Measurements from ENCODE around the gene RXFP1.

The RXFP1 gene

DNA sequence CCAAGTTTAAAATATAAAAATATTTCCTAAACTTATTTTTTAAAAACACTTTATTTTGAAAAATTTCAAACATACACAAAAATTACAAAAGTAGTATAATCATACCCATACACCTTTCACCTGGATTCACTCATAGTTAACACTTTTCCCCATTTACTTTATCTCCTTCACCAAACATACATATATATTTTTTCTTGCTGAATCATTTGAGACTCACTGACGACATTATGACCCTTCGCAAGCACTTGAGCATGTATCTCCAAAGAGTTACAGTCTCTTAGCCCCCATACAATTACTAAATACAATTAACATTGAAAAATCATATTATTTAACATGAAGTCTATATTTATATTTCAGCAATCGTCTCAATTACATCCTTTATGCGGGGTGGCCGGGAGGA is 19.8 kb downstream of the RXFP1 start:
- DNase-seq (ENCODE audit: low read depth in 2 of 2) = no peak

DNA sequence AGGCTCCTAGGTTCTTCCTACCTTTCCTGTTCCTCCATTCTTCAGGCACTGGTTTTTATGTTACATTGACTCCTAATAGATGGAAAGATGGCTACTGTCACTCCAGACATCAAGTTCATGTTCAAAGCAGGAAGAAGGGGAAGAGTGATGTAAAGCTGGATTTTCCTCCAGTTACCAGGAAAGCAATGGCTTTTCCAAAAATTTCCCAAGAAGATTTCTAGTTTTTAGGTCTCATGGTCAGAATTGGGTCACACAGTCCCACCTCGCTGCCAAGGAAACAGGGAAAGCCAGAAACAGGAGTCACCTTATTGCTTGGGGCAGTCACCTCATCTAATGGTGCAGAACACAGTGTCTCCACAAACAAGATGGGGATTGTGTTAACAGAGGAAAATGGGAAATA is 21.5 kb downstream of the RXFP1 start:
- DNase-seq (ENCODE audit: low read depth in 2 of 2) = no peak

DNA sequence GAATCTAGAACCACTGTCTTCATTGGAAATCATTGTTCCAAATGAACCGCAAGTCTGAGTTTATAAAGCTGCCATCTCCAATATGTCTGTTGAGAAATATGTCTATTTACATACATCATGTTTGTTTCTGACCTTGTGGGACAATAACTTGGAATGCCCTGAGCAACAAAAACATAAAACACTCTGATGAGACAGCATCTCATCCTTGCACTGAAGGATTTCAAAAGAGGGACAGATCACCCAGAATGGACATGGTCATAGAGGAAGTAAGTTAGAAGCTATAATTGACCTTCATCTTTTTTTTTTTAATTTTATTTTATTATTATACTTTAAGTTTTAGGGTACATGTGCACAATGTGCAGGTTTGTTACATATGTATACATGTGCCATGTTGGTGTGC is 22.5 kb downstream of the RXFP1 start:
- no peak for DNase-seq (ENCODE audit: low read depth in 2 of 2)

DNA sequence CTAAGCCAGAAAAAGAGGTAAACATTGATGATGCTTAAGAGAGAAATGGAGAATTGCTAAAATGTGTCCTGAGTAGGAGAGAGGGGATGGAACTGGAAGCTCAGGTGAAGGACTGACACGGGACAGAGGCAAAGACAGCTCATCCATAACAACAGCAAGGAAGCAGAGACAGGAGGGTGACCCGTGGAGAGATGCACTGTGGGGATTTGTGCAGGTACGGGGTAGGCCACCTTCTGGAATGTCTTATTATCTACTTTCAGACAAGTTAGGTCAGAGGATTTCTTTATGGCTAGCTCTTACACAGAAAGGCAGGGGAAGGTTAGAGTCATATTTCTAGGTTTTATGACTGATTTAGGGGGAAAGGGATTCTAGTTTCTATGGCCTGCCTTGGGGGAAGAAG is 31.7 kb downstream of the RXFP1 start:
- DNase-seq (ENCODE audit: low read depth in 2 of 2) = no peak

DNA sequence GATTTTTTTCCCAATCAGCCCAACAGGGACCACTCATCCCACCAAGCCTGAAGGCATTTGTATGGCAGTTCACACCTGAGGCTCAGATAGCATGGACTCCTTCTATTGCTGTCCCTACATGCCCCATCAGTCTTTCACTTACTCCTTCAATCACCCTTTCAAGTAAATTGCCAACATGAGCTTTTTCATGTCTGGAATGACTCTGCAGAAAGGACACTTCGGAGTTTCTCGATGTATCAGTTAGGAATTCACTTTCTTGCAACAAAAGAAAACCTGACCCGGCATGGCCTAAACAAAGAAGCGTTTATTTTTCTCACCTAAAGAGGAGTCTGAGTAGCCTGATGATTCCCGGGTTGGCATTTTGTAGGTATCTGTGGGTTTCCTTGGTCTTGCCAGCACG is 38.6 kb downstream of the RXFP1 start:
- DNase-seq (ENCODE audit: low read depth in 2 of 2) = no peak

DNA sequence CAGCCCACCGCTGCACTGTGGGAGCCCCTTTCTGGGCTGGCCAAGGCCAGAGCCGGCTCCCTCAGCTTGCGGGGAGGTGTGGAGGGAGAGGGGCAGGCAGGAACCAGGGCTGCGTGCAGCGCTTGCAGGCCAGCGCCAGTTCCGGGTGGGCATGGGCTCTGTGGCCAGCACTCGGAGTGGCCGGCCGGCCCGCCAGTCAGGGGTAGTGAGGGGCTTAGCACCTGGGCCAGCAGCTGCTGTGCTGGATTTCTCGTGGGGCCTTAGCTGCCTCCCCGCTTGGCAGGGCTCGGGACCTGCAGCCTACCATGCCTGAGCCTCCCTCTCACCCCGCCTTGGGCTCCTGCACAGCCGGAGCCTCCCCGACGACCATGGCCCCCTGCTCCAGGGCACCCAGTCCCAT is 45.2 kb downstream of the RXFP1 start:
- DNase-seq (ENCODE audit: low read depth in 2 of 2) = no peak

DNA sequence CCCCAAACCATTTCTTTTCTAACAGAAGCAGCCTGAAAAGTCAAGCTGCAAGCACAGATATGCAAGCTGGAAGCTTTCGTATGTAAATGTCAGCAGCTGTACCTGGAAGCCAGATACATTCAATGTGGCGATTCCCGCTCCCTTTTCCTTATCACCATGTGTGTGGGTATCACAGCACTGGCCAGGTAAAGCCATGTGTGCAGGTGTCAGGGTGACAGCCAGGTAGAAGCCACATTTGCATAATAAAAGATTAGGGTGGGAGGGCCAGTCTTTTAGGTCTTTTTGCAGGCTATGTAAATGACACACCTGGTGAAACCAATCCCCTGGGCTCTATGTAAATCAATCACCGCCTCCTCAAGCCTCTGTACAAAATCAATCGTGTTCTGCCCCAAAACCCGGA is 50.1 kb downstream of the RXFP1 start:
- DNase-seq (ENCODE audit: low read depth in 2 of 2) = no peak

DNA sequence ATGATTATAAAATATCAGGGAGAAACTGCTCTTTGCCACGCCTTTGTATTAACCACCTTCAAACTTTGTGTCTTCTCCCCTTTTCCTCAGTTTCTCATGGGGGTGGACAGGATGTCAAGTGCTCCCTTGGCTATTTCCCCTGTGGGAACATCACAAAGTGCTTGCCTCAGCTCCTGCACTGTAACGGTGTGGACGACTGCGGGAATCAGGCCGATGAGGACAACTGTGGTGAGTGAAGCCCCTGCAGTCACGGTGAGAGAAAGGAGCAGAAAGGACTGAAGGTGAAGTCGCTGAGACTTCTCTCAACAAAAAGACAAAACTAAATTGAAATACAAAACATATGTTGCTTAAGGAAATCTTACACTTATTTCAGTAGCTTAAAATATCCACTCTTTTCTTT is 50.9 kb downstream of the RXFP1 start:
- no peak for DNase-seq (ENCODE audit: low read depth in 2 of 2)

DNA sequence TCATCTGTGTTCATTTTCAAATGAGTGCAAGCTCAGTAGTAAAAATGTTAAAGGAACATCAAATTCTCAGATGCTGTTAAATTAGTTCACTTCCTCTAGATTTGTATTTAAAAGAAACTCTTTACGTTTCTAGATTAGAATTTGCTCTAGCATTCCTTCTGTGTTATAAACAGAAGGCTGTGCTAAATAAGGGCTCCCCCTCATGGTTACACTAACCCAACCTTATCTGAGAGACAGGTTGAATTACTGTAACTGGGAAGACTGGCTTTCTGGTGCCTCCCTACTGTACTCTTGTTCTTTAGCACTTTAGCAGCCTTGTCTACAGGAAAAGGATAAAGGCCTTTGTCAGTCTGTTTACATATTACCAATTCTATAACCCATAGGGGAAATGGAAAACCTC is 56.8 kb downstream of the RXFP1 start:
- no peak for DNase-seq (ENCODE audit: low read depth in 2 of 2)

DNA sequence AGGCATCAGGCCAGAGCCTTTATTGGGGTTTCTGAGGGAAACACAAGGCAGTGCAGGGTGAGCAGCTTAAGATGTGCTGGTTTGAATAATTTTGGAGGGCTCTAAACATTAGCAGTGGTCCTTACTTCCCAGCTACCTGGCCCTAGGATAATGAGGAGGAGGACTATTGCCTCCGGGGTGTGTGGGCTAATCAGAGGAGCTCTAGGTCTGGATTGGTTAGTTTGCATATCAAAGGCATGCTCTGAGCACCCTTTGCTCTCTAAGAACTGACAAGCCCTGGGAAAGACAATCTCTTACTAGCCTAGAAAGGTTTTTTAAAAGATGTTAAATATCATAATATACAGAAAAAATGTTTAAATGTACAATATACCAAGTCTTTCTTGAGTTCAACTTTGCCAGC is 58.4 kb downstream of the RXFP1 start:
- DNase-seq (ENCODE audit: low read depth in 2 of 2) = no peak

DNA sequence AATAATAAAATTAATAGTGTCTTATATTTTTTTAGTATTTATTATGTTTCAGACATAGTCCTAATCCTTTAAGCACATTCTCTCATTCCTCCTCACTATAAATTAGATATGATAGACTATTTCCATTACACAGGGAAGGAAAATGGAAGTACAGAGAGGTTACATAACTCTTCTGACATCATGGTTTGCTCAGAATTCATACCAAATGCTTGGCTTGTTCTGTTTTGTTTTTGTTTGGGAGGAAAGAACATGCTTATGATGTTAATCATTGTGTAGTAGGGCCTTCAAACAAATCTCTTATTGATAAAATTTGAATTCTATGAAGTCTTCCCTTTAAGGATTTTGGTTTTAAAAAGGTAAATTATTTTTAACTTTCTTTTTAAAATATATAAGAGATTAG is 59.5 kb downstream of the RXFP1 start:
- DNase-seq (ENCODE audit: low read depth in 2 of 2) = no peak

DNA sequence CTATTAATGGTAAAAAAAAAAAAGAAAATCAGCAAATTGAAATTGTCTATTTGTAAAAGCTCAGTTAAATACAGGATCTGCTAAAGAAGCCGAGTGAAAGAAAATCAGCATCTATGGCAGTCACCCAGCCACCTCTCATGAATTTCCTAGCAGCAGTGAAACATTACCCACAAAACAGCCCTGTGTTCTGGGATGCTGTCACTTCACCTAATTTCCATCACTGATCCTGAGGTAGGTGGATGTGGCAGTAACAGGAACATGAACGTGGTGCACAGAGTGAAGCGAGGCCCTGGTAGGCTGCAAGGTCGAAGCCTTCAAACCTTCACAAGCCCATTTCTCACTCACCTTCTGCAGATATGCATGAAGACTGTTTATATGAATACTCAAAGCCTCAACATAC is 65.2 kb downstream of the RXFP1 start:
- DNase-seq (ENCODE audit: low read depth in 2 of 2) = no peak

DNA sequence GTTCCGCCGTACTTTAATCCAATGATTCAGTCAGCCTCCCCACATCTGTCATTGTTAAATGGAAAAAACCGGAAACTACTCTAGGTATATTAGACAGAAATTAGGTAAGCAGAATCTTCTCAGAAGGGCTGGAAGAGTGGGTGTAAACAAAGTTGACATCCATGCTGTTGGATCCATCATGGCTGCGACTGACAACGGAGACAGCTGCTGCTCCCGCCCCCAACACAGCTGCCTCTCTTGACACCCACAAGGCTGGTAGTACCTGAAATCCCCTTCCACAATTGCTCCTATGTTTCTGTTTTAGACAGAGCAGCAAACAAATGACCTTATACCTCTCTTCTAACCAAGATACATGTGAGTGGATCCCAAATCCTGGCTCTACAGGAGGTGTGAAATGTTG is 66.6 kb downstream of the RXFP1 start:
- DNase-seq (ENCODE audit: low read depth in 2 of 2) = no peak

DNA sequence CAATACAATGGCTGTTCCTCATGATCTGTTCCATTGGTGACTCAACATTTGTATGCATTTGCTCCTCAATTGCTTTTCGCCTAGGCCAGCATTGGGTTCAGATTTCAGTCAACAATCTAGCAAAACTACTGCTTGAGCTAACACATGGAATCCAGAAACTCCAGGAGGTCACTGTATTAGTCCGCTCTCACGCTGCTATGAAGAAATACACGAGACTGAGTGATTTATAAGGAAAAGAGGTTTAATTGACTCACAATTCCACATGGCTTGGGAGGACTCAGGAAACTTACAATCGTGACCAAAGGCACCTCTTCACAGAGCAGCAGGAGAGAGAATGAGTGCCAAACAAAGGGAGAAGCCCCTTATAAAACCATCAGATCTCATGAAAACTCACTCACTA is 67.1 kb downstream of the RXFP1 start:
- DNase-seq (ENCODE audit: low read depth in 2 of 2) = no peak

DNA sequence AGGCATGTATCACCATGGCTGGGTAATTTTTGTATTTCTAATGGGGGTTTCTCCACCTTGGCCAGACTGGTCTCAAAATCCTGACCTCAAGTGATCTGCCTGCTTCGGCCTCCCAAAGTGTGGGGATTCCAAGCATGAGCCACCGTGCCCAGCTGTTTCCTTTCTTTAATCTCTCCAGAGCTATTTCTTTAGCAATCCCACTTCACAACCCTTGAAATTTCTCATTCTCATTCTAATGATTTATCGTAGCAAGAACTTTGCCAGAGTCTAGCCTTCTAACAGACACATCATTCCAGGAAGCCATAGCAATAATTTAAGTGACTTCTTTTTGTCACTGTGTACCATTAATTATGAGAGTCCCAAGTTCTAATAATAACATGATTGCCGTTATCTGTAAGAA is 68.6 kb downstream of the RXFP1 start:
- DNase-seq (ENCODE audit: low read depth in 2 of 2) = no peak

DNA sequence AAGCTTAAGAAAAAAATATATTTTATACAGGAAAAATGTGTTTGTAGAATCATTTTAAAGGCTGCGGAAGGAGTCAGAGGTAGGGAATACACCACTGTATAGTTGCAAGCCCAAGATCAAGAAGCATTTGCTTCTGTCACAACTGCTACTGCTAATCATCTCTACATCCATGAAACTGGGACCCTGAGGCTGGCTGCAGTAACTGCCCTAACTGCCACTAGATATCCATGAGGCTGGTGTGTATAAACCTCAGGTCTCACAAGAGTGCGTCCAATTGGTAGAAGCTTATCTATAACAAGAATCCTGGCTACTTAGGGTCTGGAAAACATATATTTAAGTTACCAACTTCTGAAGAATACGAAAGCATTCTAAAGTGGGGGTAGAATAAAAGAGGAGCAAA is 69.1 kb downstream of the RXFP1 start:
- no peak for DNase-seq (ENCODE audit: low read depth in 2 of 2)

DNA sequence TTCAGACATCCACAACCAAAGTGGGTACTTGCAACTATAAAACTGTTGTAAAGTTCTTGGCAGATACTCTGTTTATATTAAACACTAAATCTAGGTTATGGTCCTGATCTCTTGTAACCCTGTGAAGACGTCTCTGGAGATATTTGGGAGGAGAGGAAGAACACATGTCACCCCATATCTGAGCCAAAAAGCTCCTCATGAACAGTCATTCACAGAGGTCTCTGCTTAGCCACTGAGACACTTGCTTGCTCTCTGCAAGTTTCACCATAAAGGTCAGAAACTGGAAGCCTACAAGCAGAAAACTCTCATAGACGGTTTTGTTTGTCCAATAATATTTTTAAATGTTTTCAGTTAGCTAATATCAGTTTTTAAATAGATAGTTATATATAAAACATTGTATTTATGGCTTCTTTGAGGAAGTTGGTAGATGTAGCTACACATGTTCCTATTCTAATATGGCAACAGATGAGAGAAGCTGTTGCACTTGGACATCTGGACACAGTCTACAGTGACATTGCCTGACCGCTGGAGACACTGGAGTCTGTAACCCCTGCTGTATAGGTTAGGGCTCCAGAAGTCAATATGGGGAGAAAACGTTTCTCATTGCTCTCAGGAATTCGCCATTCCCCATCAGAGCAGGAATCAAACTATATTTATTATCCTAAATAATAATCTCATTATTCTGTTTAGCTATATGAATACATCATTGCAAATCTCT is 76.4 kb downstream of the RXFP1 start:
- no peak for DNase-seq (ENCODE audit: low read depth in 2 of 2)

DNA sequence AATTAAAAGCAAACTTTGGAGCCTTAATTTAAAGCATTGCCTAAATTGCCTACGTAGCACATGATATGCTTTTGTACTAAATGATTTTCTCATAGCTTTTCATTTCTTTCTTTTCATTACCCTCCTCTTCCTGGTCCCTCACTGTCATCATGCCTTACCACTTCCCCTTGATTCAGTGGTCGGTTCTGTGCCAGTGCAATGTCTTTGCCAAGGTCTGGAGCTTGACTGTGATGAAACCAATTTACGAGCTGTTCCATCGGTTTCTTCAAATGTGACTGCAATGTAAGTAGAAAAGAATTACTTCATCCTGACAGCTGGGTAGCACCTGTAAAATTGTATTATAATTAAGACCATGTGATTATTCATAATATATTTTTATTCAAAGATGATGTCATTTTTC is 77.5 kb downstream of the RXFP1 start:
- no peak for DNase-seq (ENCODE audit: low read depth in 2 of 2)

DNA sequence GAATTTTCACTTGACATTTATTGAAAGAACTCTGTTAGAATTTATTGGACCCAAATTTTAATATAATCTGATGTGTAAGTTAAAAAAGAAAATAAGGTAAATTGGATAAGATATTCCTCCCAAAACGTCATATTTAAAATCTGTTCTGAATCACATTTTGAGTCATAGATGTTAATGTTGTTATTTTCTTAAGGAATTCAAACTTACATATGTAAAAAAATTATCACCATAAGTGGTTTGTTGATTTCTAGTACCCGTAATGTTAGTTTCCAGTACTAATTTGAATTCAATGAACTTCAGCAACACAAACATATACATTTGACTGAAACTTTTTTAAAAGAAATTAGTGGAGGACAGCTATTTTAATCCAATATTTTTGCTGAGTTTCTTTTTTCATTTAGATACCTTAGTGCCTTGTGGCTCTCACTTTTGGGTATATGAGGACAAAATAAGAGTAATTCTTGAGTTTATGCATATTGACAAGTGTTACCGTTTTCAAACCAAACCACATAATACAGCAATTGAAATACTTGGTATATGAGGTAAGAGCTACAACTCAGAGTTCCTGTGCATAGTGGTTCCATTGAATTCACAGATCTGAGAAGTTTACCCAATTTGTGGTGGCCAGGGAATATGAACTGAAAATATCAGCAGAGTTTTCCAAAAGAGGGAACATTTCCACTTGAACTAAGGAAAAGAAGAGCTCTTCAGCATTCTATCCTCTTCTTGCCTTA is 78.2 kb downstream of the RXFP1 start:
- DNase-seq (ENCODE audit: low read depth in 2 of 2) = no peak

DNA sequence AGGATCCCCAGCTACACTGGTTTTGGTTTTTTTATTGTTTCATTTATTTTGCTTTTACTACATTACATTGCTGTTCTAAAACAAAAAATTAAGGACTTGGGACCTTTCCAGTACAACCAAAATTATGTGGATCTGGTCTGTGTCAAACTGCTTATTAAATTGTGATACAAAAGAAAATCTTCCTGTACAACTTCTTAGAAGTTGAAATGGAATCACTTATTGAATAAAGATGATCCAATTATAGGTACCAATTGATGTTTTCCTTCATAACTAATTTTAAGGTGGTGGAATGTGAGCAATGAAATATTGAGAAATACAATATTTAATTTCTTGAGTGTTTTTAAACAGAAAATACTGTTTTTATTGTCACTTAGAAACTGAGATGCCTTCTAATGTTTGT is 82.7 kb downstream of the RXFP1 start:
- no peak for DNase-seq (ENCODE audit: low read depth in 2 of 2)

DNA sequence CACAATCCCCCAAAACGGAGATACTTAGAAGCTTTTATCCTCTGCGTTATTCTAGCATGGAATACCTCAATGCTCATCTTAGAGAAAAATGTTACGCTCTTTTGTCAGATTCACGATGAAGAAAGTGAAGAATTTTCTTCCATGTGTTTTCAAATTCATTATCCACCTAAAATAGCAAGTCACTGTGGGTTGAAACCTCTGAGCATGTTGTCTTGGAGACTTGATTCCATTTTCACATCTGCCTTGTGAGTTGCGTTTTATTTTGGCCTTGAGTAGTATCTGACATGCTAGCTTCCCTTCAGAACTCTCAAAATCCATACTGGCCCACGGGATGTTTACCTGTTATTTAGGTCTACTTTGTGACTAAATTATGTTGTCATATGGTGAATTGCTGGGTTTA is 83.7 kb downstream of the RXFP1 start:
- no peak for DNase-seq (ENCODE audit: low read depth in 2 of 2)

DNA sequence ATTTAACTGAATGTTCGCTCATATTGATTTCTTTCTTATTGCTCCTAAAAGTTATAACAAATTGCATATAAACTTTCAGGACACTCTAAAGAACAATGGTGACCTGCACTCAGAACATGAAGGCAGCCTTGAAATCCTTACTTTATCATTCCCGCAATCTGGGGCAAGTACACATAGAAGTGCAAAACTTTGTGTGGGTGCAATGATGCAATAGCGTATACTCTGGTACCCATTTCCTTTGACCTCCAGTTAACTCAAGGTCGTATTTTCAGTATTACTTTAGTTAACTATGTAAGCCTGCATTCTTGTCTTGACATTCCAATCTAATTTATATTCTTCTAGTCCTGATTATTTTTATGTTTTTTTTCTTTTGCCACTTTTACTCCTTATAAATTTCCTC is 85.3 kb downstream of the RXFP1 start:
- DNase-seq (ENCODE audit: low read depth in 2 of 2) = no peak

DNA sequence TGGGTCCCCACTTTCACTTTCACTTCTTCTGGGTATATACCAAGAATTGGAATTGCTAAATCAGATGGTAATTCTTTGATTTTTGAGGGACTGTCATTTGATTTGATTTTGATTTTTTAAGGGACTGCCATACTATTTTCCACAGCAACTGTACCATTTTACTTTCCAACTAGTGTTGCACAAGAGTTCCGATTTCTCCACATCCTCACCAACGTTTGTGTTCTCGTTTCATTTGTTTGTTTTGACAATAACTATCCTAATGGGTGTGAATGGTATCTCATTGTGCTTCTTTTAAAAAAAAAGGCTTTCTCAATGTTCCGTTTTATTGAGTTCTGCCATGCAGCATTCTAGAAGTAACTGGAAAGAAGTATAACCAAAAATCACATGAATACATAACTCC is 87.4 kb downstream of the RXFP1 start:
- no peak for DNase-seq (ENCODE audit: low read depth in 2 of 2)

DNA sequence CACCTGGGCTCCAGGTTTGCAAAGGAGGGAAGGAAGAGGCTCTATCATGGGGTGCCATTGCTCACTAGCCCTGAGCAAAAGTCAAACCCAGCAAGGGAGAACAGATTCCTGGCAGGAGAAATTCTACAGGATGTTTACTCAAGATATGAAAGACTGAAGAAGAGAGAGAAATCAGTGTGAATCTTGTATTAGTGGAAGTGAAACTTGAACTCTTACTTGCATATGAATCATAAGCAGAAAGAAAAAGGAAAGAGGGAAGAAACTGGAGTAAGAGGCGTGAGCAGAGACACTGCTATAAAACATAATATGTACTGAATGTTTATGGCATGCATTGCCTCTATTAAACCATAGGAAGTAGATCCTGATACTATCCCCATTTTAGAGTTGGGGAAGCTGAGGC is 89.1 kb downstream of the RXFP1 start:
- DNase-seq (ENCODE audit: low read depth in 2 of 2) = no peak
